ENCODE data around the gene CCDC198. TPM values are rescaled to one million over a fixed set of nuclear protein-coding genes. Genes with fewer than 3 reads are reported as not detected.

Gene CCDC198
- total RNA-seq, 1 donor from 2014 or later, result not detected

DNA sequence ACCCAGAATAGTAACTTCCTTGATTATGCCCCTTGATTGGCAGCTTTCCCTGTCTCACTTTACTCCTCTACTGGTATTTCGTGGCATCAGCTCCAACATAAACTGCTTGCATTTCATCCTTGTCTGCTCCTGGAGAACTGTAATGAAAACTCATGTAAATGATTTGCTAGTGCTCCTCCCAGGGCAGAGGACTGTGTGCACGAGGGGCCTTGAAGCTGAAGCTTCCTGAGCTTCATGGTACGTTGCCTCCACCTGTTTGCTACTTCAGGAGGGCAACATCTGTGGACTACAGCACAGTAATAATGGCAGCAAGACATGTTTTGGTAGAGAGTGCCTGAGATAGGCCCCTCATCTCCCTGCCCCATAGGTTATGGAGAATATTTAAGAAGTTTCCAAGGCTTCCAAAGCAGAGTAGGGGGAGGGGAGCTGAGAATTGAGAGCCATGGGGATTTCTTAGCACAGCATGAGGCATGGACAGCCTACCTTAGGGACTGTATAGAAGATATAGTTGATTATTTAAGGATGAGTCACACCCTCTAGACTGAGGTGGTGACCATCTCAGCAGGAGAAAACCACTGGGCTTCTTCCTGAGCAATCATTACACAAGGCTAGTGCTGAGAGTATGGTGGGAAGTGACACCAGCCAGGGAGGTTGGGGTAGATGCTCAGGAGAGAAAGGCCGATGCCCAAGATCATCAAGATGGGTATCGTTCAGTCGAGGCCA, 29.5 kb downstream of the CCDC198 start:
- DNase-seq (ENCODE audit: low read depth in 2 of 2), result no peak

DNA sequence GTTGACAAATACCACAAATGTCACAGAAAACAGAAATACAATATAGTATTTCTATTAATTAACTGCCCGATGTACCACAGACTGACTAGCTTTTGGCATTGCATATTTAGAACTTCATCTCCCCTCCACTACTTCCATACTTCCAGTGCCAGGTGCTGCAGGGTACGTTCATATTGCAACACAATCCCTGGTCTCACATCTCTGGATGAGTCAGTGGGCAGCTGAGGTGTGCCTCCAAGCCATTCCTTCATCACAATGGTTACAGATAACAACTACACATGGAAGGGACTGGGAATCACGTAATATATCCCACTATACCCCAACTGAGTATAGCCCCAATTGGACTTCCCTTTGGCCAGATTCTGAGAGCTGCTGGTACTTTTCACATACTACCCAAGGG, 31.1 kb downstream of the CCDC198 start:
- DNase-seq (ENCODE audit: low read depth in 2 of 2), result no peak

DNA sequence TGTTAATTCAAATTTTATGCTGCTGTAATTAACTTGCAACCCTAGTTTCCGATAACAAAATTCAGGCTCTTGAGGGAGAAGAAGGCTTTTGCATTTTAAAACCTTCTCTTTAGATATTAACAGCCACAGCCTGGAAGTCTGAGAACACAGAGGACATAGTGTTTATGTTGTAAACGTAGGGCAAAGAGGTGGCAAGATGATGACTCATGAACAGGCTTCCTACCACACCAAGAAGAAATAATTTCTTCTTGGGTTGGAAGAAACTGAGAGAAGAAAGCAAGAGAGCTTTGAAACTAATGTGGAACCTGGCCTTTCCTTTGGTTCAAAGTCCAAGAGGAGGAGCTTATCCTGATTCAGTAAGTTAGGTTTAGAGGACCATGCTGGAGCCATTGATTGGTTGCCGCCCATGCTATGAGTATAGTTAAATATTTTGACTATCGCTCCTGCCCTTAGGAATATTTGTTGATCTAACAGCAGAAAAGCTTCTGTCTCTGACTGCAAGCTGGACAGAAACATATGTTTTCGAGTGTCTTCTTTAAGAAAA, 31.8 kb downstream of the CCDC198 start:
- DNase-seq (ENCODE audit: low read depth in 2 of 2), result no peak

DNA sequence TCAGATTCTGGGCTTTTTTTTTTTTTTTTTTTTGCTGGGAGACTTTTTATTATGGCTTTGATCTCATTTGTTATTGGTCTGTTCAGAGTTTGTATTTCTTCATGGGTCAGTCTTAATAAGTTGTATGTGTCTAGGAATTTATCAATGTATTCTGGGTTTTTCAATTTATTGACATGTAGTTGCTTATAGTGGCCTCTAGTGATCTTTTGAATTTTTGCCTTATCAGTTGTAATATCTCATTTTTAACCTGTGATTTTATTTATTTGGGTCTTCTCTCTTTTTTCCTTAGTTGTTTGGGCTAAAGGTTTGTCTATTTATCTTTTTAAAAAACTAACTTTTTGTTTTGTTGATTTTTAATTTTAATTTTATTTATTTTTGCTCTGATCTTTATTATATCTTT, 57.7 kb downstream of the CCDC198 start:
- DNase-seq (ENCODE audit: low read depth in 2 of 2), result no peak

GRCh38 chr14:57420986-57421385, 72.7 kb downstream of the CCDC198 start:
- no peak for DNase-seq (ENCODE audit: low read depth in 2 of 2)

DNA sequence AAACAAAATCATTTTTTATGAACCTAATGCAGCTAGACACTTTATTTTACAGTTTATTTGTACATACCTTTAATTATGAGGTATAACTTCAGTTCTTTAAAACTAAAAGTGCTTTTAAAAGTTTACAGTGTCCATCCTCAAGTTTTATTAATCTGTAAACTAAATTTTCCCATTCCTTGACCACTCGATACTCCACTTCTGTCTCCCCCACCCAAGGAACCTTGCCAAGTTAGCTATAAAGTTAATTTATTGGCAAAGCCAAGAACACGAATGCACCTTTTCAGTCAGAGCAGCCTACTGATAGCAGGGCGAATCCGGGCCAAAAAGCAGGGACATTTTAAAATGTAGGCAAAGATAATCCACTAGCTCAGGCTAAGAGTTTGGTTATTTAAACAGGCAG, 73.6 kb downstream of the CCDC198 start:
- DNase-seq (ENCODE audit: low read depth in 2 of 2), result no peak

Other genes starting within 250 kb of the CCDC198 start
- 31.1 and 39.3 TPM in 2 replicates for gene EXOC5, start 225.0 kb downstream of the CCDC198 start, total RNA-seq
- 11.6 and 16.1 TPM in 2 replicates for gene AP5M1, start 224.9 kb downstream of the CCDC198 start, total RNA-seq
- 12.8 and 13.2 TPM in 2 replicates for gene NAA30, start 103.3 kb downstream of the CCDC198 start, total RNA-seq

Data from dermis microvascular lymphatic vessel endothelial cell (primary cell).